ENCODE measurements around the gene PALM.
A peak's percentile ranks its signal among the peaks of the same experiment; 100 is the strongest.

PALM gene

DNA sequence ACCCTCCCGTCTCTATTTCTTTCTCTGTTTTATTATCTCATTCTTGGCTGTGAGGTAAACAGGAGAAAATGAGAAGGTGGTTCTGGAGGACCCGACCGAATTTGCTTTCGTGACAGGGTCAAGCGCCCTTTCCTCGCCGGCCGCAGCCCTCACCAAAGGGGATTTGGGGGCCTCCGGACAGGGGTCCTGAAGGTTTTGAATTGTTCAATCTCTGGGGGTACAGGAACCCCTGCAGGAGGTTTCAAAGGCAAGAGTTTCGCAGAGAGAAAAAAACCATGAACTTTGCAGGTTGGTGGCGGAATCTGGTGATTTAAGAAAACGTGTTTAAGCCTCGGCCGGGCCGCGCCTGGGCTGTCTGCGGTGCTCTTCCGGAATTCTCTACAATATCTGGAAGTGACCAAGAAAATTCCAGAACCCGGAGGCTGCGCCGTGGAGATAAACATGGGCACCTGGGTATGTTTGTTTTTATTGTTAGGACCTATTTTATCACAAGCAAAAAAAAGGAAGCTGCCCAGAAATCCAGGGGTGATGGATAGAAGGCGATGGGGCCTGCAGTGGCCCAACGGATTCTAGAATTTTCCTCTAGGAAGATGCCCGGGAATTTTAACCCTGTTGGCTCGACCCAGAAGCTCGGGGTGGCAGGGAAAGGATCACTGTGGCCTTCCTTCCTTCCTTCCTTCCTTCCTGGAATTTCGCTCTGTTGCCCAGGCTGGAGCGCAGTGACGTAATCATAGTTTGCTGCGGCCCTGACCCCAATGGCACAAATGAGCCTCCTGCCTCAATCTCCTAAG is 74.3 kb downstream of the PALM start:
- DNase-seq (ENCODE audit: low spot score) = no peak

DNA sequence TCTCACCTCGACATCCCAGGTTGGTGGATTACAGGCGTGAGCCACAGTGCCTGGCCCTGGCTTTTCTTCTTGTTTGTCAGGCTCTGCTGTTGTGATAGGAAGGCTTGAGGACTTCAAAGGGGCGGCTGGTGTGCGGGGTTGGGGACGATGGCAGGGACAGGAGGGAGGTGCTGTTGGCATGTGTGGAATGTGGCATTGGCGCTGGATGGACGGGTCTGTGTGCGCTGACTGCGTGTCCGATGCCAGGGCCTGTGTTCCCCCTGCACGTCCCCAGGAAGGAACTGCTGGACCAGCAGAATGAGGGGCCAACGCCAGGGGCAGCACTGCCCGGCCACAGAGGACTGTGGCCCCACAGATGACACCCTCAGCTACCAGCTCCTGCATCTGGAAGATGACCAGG is 75.8 kb downstream of the PALM start:
- DNase-seq (ENCODE audit: low spot score) = no peak

GRCh38 chr19:787536-787935 is 78.8 kb downstream of the PALM start:
- no peak for DNase-seq (ENCODE audit: low spot score)

GRCh38 chr19:788686-788982 is 79.9 kb downstream of the PALM start:
- DNase-seq (ENCODE audit: low spot score) = no peak

DNA sequence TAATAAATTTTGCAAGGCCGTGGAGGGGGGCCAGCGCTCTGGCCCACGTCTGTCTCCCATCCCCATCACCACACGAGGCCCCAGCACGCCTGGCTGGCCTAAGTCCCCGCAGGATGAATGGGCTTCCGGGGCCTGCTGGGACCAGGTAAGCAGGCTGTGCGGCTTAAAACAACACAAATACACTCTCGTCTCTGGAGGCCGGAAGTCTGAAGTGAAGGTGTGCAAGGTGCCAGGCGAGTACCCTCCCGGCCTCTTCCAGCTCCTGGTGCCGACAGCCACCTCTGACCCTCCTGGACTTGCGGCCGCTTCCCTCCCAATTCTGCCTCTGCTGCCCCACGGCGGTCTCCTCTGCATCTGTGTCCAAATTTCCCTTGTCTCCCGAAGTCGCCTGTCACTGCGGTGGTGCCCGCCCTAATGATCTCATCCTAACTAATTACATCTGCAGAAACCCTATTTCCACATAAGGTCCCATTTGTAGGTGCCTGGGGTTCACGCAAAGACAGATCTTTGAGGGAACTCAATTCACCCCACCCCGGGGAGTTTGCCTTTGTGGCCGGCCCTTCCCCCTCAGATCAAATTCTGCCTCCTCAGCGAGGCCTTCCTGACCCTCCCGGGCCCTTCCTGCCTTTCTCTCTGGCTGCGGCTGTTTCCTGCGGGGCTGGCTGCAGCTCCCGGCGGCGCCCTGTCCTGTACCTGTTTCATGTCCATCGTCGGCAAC is 80.4 kb downstream of the PALM start:
- no peak for DNase-seq (ENCODE audit: low spot score)

DNA sequence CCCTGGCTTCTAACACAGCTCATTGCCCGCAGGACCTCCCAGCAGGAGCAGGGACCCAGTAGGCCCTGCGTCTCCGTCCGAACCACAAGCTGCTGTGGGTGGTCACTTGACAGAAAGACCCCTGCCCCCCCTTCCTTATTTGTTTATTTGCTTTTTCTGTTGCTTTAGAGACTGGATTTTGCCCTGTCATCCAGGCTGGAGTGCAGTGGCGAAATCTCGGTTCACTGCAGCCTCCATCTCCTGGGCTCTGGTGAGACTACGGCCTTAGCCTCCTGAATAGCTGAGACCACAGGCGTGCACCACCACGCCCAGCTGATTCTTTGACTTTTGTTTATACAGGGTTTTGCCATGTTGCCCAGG is 80.9 kb downstream of the PALM start:
- DNase-seq (ENCODE audit: low spot score) = no peak

GRCh38 chr19:791007-791566 is 82.4 kb downstream of the PALM start:
- DNase-seq (ENCODE audit: low spot score) = no peak

DNA sequence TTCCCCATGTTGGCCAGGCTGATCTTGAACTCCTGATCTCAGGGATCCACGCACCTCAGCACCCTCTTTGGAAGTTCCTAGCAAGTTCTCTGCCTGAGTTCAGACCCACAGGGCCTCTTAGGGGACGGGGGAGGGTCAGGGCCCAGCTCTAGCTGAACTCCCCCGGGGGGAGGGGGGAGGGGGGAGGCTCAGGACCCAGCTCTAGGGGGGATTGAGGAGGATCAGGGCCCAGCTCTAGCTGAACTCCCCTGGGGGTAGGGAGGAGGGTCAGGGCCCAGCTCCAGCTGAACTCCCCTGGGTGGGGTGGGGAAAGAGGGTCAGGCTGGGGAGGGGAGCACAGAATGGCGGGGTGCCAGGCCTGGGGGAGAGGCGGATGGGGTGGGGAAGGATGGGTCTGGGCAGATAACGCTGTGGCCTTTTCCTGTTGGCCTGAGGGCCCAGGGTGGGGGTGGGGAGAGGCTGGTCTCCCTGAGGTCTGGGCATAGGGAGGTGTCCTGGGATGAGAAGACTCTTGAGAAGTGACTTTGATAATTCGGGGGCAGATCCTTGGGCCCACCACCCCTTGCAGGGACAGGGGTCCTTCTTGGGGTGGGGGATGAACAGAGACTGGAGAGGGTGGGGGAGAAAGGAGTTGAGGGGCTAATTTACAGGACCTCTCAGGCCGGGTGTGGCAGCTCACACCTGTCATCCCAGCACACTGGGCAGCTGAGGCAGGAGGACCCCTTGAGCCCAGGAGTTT is 83.0 kb downstream of the PALM start:
- DNase-seq (ENCODE audit: low spot score) = no peak

DNA sequence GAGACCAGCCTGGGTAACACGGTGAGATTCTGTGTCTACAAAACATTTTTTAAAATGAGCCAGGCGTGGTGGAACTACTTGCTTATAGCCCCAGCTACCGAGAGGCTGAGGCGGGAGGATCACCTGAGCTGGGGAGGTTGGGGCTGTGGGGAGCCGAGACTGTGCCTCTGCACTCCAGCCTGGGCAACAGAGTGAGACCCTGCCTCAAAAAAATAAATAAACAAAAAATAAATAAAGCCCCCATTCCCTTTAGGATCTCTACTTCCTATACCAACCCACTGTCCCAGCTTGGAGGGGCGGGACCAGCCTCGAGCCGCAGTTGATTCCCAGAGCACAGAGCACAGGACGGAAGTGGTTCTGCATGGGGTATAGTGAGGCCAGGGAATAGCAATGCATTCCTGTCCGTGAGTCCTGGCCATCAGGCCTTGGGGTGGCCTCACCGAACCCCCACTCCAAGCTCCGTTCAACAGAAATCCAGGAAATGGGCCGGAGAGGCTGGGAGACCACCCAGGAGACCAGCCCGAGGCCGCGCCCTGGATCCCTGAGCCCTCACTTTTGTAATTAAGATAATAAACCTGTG is 83.7 kb downstream of the PALM start:
- DNase-seq (ENCODE audit: low spot score) = no peak

DNA sequence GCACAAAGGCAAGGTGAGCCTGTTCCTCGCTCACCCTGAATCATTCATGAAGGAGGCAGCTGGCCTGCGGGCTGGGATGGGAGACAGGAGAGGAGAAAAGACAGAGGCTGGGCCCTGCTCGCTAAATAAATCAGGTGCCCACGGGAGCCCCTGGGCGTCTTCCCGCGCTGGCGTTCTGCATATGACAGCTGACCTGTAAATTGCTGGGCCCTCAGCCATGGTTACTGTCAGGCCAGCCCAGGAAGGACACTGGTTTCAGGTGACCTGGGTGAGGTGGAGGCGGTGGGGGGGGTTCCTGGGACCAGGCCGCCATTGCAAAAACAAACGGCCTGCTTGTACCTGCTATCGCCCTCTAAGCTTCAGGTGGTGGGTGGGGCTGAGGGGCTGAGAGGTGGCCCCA is 85.1 kb downstream of the PALM start:
- no peak for DNase-seq (ENCODE audit: low spot score)

DNA sequence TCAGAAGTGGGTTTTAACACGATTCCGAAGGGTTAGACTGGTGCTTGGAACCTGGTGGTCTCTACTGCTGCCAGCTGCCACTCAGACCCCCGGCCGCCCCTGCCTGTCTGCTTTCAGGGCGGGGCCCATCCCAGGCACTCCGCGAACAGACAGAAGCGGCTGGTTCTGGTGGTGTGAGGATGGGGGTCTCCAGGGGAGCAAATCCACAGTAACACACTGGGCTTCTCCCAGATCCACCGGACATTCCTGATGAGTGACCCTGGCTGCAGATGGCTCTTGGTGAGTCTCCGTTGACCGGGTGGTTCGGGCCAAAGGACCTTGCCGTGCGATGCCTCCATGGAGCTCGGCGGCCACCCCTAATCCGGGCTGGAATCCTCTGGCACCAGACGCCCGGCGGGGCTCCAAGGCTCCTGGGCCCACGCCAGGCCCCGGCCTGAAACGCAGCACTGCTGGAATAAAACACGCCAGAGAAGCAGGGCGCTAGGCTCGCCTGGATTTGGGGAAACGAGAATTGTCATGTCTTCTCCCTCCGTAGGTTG is 86.4 kb downstream of the PALM start:
- DNase-seq (ENCODE audit: low spot score) = no peak

- no peak for DNase-seq (ENCODE audit: low spot score)
Measured at GRCh38 chr19:795691-796581, 87.2 kb downstream of the PALM start.

DNA sequence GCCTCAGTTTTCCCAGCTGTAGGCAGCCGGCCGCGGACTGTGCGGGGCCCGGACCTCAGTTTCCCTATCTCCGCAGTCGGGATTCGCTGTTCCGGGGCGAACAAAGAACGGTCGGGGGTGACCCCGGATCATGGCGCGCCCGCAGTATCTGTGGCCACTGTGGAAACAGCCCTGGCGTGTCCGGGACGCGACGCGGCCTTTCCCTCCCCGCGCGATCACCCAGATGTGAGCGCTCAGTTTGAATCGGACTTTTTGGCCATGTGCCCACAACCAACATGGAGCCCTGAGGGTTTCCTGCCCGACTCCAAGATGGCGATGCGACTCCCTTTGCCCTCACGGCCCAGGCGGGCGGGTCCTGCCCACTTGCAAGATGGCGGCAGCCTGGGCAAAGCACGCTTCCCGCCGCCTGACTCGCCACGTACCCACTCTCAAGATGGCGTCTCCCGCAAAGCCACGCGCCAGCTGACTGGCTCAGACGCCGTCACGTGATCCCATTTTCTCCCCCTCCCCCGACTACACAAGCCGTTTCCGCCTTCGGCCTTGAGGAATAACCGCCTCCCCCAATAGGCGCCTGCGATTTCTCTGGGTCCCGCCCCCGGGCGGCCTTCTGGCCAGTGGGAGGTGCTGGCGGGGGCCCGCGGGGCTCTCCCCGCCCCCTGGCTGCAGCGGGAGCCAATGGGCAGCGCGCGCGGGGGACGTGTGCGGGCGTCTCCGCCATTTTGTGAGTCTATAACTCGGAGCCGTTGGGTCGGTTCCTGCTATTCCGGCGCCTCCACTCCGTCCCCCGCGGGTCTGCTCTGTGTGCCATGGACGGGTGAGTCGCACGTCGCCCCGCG is 88.2 kb downstream of the PALM start, which contains the start of gene PTBP1:
Gene PTBP1, plus strand, starts transcription at position 761 of the 836 bp plus-strand sequence. Its CDS starts 46 bp downstream, at position 807.
- DNase-seq (ENCODE audit: low spot score) = peak; percentile 100
